ENCODE results near the gene PDCD5. TPM values are rescaled to one million over a fixed set of nuclear protein-coding genes. Genes with fewer than 3 reads are reported as not detected.

PDCD5 gene
- total RNA-seq, 6 experiments from 2014 or later, result 146 to 196 (median 174) TPM

- H3K27ac Mint-ChIP-seq, result no peak overlapping the region
- no peak overlapping the region for H3K4me3 Mint-ChIP-seq
- no peaks in the 10 kb centered on the region for H3K4me1 Mint-ChIP-seq (ENCODE audit: low read depth)
- TF ChIP-seq, protein P1, sequence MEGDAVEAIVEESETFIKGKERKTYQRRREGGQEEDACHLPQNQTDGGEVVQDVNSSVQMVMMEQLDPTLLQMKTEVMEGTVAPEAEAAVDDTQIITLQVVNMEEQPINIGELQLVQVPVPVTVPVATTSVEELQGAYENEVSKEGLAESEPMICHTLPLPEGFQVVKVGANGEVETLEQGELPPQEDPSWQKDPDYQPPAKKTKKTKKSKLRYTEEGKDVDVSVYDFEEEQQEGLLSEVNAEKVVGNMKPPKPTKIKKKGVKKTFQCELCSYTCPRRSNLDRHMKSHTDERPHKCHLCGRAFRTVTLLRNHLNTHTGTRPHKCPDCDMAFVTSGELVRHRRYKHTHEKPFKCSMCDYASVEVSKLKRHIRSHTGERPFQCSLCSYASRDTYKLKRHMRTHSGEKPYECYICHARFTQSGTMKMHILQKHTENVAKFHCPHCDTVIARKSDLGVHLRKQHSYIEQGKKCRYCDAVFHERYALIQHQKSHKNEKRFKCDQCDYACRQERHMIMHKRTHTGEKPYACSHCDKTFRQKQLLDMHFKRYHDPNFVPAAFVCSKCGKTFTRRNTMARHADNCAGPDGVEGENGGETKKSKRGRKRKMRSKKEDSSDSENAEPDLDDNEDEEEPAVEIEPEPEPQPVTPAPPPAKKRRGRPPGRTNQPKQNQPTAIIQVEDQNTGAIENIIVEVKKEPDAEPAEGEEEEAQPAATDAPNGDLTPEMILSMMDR (IDR thresholded peaks at IDR 0.05), result no peak
- no peaks in the 10 kb centered on the region for H3K9me3 Mint-ChIP-seq
- DNase-seq, result no peak
- H3K27me3 Mint-ChIP-seq (ENCODE audit: insufficient read depth), result no peaks in the 10 kb centered on the region; the same call in 1 of the 2 replicates
- peaks cover 39% of the 10 kb centered on the region for H3K36me3 Mint-ChIP-seq (ENCODE audit: low read depth)
Observed at GRCh38 chr19:32619051-32619685, 38.2 kb downstream of the PDCD5 start.

DNA sequence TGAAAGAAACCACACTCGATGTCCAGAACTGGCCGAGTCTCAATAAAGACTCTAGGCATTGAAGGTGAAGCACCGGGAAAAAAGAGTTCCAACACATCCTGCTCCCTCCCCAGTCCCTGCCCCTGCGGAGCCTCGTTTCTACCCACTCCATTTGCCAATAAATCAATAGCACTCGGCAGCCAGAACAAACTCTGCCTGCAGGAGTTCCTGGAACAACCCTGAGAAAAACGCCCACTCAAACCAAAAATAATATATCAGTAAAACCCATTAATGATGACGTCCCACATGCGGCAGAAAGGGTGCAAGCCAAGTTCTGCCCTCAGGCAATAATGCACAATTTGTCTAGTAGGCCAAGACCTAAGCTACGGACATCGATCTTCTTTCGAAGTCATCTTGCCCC is 41.0 kb downstream of the PDCD5 start:
- Mint-ChIP-seq H3K4me1 (ENCODE audit: low read depth) (no peaks in the 10 kb centered on the region), H3K4me3 (no peak overlapping the region), H3K27ac (no peak overlapping the region), H3K27me3 (ENCODE audit: insufficient read depth) (no peaks in the 10 kb centered on the region; the same call in 1 of the 2 replicates), H3K36me3 (ENCODE audit: low read depth) (peaks cover 44% of the 10 kb centered on the region), H3K9me3 (no peaks in the 10 kb centered on the region)
- DNase-seq, result no peak
- TF ChIP-seq, protein P1 (IDR thresholded peaks at IDR 0.05), result no peak

DNA sequence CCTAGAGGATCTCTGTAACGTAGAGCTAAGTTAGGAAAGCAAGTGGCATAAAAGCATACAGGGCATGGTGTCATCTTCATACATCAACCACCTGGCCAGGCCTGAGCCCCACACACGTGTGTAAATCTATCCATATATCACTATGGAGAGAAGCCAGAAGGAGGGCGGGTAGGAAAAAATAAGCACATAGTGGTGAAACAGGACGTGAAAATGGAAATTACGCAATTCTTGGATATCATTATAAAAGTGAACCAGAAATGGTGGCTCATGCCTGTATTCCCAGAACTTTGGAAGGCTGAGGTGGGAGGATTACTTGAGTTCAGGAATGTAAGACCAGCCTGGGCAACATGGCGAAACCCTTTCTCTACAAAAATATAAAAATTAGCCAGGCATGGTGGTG is 43.4 kb downstream of the PDCD5 start:
- no peak overlapping the region for H3K4me3 Mint-ChIP-seq
- no peak for DNase-seq
- H3K4me1 Mint-ChIP-seq (ENCODE audit: low read depth), result no peaks in the 10 kb centered on the region
- H3K27me3 Mint-ChIP-seq (ENCODE audit: insufficient read depth), result no peaks in the 10 kb centered on the region; the same call in 1 of the 2 replicates
- no peak overlapping the region for H3K27ac Mint-ChIP-seq
- TF ChIP-seq, protein P1 (IDR thresholded peaks at IDR 0.05), result no peak
- peaks cover 39% of the 10 kb centered on the region for H3K36me3 Mint-ChIP-seq (ENCODE audit: low read depth)
- no peaks in the 10 kb centered on the region for H3K9me3 Mint-ChIP-seq

DNA sequence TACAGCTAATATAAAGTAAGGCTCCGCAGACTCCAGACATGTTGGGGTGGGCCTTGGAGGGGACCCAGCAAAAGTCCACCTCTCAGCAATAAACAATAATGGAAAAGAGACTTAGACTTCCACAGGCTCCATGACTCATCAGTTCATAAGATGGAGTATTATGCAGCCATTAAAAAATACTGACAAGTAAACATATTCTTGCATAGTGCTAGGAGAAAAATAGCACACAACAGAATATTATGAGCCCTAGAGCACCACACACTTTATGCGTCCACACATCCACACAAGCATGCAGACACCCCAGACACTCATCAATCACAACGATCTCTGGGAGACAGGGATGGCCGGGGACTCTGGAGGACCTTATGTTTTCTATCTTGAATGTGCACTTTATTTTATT is 46.0 kb downstream of the PDCD5 start:
- Mint-ChIP-seq H3K27ac (no peak overlapping the region), H3K27me3 (ENCODE audit: insufficient read depth) (no peaks in the 10 kb centered on the region; the same call in 1 of the 2 replicates), H3K9me3 (no peaks in the 10 kb centered on the region), H3K4me1 (ENCODE audit: low read depth) (no peaks in the 10 kb centered on the region), H3K36me3 (ENCODE audit: low read depth) (peaks cover 35% of the 10 kb centered on the region), H3K4me3 (no peak overlapping the region)
- TF ChIP-seq, protein P1 (IDR thresholded peaks at IDR 0.05), result no peak
- DNase-seq, result no peak

DNA sequence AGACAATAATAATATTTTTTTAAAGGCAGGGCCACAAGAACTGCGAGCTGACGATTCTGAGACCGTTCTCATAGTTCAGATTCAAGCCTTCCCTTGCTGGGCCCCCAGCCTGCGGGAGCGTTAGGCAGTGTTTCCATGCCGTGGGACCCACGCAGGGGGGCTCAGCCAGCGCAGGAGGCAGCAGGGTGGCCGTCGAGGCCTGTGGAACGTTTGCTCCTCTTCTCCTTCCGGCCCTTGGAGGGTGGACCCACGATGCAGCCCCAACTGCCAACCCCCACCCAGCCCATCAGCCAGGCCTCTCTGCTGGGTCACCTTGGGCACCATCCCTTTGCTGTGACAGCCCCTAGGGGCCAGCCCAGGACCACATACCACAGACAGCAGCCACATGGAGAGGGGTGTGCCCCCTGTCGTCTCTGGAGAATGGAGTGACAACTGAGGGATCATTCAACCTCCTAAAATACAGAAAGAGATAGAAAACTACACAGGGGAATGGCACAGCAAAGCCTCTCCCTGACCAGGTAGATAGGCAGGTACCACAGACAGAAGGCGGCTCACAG is 46.8 kb downstream of the PDCD5 start:
- TF ChIP-seq, protein P1 (IDR thresholded peaks at IDR 0.05), result no peak
- Mint-ChIP-seq H3K27me3 (ENCODE audit: insufficient read depth) (no peaks in the 10 kb centered on the region), H3K4me1 (ENCODE audit: low read depth) (no peaks in the 10 kb centered on the region), H3K4me3 (no peak overlapping the region), H3K36me3 (ENCODE audit: low read depth) (peaks cover 27% of the 10 kb centered on the region), H3K9me3 (no peaks in the 10 kb centered on the region), H3K27ac (no peak overlapping the region)
- no peak for DNase-seq

Data from HFFc6 (cell line).